NCI-H226 (cell line): Measurements from ENCODE around the gene FNDC3B.
A peak's percentile ranks its signal among the peaks of the same experiment; 100 is the strongest.

ENCODE experiments used
- DNase-seq: peaks from one replicate; pipeline ENCODE4 v3.0.0-alpha.2; 2015

The FNDC3B gene

DNA sequence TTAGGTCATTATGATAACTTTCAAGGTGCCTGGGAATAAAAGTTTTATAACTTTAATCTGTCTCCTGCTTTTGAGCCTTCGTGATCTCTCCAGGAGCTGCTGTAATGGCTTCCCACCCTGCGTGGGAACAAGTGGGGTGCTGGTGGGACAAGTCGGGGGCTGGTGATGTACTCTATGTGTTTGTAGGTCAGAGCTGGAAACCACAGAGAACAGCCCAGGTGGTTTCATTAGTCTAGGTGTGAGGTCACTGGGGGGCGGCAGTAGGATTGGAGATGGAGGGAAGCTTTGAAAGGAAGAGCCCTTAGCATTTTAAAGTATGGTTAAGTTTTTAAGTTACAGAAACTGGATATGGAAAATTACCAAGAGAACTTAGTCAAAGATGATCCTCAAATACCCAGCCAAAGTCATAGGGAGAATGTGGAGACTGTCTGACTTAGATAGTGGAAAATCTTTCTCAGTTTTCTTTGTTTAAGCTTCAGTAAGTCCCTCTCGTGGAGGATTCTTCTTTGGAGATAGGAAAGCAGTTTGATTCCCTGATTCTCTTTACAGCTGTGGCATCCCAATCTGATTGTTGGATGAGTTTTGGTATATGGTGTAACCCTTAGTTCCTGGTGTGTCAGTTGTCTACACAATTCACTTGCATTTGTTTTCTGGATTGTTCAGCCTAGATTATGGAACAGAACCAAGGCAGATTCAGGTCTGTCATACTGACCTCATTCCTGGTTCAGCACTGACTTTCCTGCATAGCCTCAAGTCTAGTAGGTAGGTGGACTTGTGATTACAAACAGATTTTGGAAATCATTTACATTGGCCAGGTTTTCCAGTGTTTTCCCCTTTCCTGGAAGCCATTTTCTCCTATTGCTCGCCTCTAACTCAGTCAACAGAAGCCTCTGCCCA, 115.6 kb downstream of the FNDC3B start:
- no peak for DNase-seq

DNA sequence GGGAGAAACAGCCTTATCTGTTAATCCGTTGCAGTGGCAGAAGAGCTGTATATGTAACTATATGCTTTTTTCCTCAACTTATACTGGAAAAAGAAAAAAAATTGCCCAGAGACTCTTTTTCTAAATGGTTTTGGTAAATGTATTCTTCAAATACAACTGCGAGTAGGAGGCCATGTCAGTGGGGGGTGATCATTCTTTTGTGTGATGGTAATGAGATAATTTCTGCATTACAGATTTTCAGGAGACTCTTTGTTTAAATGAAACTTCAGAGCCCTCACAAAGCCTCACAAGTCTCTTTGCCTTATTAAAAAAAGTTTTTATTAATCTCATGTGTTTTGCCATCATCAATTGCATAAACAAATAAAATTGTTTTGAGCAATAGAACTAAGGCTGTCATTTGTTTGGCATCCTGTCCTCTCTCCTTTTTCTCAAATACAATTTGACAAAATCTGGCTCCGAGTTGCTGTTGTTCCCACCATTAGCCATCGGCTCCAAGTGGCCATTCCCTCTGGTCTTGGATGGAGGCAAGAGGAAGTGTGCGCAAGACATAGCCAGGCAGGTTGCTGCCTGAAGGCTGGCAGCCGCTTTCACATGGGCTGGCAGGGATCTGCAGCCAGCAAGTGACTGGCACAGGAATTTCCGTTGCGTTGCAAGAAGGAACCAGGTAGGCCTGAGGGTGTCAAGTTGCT, 116.7 kb downstream of the FNDC3B start:
- DNase-seq = peak; percentile 77

DNA sequence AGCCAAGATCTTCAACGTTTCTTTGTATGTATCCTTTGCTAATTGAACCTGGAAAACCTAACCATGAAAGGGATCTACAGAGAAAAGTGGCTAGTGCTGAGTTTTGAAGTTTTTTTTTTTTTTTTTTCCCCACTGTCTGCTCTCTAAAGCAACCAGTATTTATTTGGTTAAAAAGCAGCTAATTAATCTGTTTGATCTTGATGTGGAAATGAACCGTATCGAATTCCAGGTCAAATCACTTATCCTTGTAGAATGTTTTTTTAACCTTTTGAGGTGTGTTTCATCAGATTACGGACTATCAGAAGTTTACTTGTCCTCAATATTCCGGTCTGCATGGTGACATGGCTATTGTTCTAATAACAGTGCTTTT, 117.2 kb downstream of the FNDC3B start:
- no peak for DNase-seq

DNA sequence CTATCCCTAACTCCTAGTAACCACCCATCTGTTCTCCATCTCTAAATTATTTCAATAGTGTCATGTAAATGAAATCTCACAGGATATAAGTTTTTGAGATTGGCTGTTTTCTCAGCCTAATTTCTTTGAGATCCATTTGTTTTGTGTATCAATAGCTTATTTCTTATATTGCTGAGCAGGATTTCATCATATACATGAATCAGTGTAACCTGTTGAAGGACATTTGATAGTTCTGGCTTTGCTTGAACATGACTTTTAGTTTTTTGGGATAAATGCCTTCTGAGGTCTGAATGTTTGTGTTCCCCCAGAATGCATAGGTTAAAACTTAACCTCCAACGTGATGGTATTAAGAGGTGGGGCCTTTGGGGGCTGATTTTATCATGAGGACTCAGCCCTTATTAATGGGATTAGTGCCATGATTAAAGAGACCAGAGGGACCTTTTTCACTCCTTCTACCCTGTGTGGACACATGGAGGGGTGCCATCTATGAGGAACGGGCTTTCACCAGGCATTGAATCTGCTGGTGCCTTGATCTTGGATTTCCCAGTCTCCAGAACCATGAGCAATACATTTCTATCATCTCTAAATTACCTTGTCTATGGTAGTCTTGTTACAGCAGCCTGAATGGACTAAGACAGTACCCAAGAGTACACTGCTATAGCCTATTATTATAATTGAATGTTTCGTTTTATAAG, 118.3 kb downstream of the FNDC3B start:
- DNase-seq = no peak

DNA sequence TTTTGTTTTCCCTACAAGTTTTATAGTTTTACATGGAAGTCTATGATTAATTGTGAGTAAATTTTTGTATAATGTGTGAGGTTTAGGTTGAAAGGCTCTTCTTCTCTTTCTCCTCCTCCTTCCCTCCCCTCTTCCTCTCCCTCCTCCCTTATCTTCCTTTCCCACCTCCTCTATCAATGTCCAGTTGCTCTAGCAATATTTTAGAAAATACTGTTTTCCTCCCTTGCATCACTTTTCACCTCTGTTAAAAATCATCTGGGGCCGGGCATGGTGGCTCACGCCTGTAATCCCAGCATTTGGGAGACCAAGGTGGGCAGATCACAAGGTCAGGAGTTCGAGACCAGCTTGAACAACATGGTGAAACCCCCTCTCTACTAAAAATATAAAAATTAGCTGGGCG, 119.4 kb downstream of the FNDC3B start:
- DNase-seq = no peak

DNA sequence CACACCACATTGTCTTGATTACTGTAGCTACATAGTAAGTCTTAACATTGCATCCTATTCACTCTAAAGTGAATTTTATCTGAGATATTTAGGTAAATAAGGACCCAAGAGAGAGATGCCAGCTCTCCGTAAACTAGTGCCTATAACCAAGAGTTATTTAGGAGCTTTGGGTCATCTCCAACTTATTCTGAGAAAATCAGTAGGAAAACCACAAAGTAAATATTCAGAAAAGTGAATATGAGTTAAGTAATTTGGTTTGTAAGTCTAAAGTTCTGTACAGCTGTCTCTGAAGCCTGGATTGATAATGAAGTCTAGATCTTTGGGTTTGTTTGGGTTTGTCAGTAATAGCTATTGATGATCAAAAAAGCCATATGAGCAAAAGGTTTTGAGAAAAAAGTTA, 120.0 kb downstream of the FNDC3B start:
- DNase-seq = no peak

DNA sequence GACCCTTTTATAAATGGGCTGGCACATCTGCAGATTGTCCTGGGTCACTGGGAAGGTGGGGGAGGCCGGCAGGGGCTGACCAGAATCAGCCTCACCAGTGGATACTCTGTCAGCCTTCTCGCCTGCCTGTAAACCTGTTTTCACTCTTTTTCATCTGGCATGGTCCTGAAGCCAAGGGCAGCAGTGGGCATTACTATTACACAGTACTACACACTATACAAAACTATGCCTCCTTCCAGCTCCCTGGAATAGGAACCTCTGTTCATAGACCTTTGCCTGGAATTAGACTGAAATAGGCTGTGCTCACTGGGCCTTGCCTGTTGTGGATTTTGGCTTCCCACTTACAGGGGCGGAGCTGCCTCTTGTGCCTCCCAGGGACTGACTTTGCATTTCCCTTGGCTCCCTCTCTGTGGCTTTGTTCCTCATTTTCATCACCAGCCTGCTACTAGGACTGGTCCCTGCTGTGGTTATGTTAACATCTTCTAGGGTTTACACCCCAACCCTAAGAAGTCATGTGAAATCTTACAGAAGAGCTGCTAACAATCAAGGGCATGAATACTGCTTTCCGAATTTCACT, 120.7 kb downstream of the FNDC3B start:
- DNase-seq = no peak

GRCh38 chr3:172161133-172161789, 121.9 kb downstream of the FNDC3B start:
- no peak for DNase-seq

DNA sequence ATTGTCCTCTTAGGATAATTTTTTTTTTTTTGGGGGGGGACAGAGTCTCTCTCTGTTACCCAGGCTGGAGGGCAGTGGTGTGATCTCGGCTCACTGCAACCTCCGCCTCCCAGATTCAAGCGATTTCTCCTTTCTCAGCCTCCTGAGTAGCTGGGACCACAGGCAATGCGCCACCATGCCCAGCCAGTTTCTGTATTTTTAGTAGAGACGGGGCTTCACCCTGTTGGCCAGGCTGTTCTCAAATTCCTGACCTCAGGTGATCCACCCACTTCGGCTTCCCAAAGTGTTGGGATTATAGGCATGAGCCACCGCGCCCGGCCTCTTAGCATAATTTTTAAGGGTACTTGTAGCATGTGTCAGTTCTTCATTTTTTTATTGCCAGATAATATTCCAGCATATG, 122.6 kb downstream of the FNDC3B start:
- no peak for DNase-seq

DNA sequence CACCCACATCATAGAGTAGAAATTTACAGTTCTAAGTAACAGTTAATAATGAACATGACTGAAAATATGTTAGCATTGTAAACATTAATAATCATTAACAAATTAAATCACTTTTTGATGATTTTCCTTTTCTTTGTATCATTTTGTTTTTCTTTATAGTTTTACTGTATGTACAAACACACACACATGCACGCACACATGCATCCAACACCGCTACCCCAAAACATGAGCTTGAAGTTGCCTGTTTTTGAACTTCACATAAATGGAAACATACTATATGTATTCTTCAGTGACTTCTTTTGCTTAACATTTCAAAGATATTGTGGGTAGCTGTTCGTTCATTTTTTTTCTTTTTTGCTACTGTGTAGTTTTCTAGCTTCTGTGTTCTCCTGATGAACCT, 123.9 kb downstream of the FNDC3B start:
- no peak for DNase-seq

DNA sequence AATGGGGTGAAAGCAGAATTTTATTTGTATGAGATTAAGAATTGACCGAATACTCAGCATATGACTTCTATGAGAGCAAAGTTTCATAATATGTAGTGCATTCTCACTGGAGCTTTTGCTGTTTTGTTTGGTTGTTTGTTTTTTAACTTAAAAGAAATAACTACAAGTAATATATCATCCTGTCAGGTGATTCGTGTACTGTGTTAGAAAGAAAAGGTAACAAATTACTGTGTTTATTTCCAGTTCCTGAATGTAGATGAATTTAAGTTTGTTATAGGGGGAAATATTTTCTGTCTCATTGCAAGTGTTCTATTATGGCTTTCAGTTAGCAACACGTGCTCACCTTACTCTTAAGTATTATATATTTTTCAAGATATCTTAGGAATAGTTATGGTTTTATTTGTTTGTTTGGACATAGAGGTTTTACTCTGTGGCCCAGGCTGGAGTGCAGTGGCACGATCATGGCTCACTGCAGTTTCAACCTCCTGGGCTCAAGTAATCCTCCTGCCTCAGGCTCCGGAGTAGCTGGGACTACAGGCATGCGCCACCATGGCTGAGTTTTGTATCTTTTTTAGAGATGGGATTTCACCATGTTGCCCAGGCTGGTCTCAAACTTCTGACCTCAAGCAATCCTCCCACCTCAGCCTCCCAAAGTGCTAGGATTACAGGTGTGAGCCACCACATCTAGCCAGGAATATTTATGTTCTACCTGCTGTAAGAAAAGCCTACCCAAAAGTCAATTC, 125.4 kb downstream of the FNDC3B start:
- no peak for DNase-seq

DNA sequence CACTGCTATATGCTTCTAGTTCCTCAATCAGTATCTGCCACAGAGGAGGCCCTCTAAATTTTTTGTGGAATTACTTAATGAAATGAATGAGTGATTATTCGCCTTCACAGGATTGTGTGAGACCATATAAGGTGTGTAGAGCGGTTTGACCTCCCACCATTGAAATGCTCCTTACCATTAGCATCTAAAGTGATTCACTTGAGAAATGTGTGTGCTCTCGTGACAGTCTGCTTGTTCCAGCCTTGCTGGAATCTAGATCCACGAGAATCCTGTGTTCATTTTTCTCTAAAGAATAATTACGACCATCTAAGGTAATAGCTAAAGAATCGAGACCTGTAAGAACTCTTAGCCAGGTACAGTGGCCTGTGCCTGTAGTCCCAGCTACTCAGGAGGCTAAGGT, 126.9 kb downstream of the FNDC3B start:
- no peak for DNase-seq

GRCh38 chr3:172166890-172167289, 127.5 kb downstream of the FNDC3B start:
- DNase-seq = no peak

- no peak for DNase-seq
Observed at GRCh38 chr3:172167892-172168648, 128.7 kb downstream of the FNDC3B start.

DNA sequence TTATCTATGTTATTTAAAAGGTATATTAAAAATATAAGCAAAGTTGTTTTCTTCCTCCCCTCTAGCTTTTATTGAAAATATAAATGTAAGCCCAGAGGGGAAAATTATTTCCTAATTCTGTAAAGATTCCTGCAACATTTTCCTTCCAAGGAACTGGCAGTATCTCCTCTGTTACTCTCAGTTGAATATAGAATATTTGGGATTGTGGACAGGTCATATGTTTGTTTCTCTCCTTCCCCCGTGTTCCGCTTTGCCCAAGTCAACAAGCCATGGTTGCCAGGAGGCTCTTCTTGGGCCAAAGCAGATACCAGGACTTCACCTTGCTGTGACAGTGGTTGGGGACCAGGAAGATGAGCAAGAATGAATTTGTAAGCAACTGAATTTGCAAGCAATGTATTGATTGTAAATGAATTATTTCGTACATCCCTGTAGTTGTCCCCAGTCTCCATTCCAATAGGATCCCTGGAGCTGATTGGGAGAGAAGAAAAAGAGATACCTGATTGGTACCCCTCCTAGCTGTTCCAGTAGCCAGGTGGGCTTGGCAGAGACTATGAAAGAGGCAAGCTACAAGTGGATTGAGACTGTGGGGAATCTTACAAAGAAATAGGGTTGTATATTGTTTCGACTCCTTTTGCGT, 130.8 kb downstream of the FNDC3B start:
- DNase-seq = no peak

- DNase-seq = no peak
Observed at GRCh38 chr3:172170841-172171240, 131.5 kb downstream of the FNDC3B start.

GRCh38 chr3:172171396-172172075, 132.2 kb downstream of the FNDC3B start:
- no peak for DNase-seq

DNA sequence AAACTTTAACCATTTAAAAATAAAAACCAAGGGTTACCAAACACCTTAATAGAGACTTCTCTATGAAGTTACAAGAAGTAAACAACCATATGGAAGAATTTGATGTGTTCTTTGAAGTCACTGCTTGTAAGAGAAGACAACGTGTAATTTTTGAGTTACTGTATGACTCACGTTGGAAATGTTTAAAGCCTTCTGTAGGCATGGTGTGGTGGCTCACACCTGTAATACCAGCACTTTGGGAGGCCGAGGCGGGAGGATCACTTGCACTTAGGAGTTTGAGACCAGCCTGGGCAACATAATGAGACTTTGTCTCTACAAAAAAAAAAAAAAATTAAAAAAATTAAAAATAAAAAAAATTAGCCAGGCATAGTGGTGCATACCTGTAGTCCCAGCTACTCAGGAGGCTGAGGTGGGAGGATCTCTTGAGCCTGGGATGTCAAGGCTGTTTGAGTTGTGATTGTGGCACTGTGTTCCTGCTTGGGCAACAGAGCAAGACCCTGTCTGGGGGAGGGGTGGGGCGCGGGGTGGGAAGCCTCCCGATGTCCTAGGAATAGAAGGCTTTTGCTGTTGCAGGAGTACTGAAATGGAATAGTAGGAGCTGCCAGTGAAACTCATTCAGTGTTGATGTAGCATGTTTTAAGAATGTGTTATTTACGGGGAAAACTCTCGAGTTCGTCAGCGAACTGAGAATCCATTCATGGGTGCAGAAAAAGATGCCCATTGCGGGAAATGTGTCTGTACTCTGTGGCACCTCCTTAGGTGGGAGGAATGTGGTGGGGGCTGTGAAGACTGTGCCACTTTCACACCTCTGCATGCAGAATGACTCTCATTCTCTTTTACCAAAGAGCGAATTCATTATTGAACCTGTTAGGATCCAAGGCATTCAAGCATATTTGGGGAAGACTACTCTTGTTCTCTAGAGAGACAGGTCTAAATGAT, 134.2 kb downstream of the FNDC3B start:
- DNase-seq = no peak
